Measurements from ENCODE around the gene HCAR3.

Gene HCAR3

DNA sequence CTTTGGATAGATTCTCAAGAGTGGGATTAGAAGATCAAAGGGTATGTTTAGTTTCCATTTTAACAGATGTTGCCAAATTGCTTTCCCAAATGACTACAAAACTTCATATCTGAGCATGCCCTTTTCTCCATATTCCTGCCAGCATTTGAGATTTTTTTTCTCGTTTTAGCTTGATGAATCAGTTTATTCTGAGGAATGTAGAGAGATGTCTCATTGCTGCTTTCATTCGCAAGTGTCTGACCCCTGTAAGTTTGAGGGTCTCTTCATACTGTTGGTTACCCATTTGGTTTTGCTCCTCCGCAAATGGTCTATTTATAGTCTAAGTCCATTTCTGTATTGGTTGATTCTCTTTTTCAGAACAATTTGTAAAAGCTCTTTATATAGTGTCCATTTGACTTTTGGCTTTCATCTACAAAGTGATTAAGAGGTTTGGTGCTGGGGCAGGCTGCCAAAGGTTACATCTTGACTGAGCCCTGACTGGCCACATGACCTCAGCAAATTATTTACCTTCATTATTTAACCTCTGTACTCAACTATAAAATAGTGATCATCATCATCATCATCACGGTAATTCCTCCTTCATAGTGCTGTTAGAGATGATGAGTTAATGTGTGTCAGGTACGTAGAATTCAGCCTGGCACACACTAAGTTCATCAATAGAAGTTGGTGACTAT is 47.1 kb downstream of the HCAR3 start:
- DNase-seq (ENCODE audit: low spot score), result no peak

DNA sequence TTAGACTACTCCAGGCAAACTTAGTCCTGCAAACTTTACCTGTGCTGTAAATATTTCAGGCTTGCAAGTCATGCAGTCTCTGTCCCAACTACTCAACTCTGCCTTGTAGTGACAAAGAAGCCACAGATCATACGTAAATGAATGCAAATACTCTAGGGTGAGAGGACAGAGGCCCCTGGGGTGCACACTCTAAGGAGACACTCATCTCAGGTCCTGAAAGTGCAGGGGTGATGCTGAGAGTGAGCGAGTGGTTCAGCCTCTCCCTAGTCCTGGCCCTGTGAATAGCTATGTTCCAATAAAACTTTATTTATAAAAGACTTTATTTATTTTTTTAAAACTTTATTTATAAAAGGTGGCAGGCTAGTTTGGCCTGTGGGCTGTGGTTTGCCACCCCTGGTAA is 48.3 kb downstream of the HCAR3 start:
- DNase-seq (ENCODE audit: low spot score), result no peak

DNA sequence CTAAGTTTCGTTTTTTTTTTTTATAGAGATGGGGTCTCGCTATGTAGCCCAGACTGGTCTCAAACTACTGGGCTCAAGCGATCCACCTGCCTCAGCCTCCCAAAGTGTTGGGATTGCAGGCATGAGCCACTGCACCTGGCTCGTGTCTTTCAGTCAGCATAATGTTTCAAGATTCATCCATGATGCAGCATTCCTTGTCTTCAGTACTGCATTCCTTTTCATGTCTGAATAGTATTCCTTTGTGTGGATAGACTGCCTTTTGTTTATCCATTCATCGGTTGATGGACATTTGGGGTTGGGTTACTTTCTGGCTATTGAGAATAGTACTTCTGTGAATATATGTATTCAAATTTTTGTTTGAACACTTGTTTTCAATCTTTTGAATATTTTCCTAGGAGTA is 50.9 kb downstream of the HCAR3 start:
- DNase-seq (ENCODE audit: low spot score), result no peak

DNA sequence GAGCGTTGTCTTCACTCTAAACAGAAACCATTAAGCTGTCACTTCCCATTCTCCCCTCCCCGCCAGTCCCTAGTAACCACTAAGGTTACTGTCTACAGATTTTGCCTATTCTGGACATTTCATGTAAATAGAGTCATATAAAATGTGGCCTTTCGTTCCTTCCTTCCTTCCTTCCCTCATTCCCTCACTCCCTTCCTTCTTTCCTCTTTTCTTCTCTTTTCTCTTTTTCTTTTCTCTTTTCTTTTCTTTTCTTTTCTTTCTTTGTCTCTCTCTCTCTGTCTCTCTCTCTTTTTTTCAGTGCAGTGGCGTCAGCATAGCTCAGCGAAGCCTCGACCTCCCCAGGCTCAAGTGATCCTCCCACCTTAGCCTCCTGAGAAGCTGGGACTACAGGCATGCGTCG is 51.3 kb downstream of the HCAR3 start:
- no peak for DNase-seq (ENCODE audit: low spot score)
